ENCODE results near the gene DLST.

DNA sequence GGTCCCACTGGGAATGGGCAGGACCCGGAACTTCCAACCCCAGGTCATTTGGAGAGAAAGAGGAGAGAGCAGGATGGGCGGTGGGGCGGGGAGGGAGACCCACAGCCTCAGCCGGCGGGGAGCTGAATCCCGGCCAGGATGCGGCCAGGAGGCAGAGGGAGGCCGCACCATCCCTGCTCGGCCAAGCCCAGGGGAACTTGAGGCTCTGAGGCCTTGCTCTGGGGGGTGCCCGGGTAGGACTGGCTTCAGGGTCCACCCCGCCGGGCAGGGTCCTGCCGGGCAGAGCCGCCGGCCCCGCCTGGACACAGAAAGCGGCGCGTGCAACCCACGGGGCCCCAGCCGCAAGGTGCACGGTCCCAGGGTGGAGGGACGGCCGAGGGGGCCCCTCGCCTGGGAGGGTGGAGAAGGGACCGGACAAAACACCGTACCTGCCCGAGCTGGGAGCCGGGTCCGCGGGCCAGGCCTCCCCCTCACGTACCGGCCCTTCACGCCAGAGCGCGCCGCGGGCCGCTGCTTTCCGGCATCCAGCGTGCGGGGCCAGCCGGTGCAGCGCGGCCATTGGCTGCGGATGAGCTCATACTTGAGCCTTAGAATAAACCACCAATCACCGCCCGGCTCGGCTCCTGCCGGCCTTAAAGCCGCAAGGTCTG, 41.2 kb downstream of the DLST start, which contains the start of gene RPS6KL1:
- TF ChIP-seq, protein P1, sequence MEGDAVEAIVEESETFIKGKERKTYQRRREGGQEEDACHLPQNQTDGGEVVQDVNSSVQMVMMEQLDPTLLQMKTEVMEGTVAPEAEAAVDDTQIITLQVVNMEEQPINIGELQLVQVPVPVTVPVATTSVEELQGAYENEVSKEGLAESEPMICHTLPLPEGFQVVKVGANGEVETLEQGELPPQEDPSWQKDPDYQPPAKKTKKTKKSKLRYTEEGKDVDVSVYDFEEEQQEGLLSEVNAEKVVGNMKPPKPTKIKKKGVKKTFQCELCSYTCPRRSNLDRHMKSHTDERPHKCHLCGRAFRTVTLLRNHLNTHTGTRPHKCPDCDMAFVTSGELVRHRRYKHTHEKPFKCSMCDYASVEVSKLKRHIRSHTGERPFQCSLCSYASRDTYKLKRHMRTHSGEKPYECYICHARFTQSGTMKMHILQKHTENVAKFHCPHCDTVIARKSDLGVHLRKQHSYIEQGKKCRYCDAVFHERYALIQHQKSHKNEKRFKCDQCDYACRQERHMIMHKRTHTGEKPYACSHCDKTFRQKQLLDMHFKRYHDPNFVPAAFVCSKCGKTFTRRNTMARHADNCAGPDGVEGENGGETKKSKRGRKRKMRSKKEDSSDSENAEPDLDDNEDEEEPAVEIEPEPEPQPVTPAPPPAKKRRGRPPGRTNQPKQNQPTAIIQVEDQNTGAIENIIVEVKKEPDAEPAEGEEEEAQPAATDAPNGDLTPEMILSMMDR (IDR thresholded peaks at IDR 0.05; ENCODE audit: insufficient read depth, low read length): no peak
- TF ChIP-seq, protein P2, sequence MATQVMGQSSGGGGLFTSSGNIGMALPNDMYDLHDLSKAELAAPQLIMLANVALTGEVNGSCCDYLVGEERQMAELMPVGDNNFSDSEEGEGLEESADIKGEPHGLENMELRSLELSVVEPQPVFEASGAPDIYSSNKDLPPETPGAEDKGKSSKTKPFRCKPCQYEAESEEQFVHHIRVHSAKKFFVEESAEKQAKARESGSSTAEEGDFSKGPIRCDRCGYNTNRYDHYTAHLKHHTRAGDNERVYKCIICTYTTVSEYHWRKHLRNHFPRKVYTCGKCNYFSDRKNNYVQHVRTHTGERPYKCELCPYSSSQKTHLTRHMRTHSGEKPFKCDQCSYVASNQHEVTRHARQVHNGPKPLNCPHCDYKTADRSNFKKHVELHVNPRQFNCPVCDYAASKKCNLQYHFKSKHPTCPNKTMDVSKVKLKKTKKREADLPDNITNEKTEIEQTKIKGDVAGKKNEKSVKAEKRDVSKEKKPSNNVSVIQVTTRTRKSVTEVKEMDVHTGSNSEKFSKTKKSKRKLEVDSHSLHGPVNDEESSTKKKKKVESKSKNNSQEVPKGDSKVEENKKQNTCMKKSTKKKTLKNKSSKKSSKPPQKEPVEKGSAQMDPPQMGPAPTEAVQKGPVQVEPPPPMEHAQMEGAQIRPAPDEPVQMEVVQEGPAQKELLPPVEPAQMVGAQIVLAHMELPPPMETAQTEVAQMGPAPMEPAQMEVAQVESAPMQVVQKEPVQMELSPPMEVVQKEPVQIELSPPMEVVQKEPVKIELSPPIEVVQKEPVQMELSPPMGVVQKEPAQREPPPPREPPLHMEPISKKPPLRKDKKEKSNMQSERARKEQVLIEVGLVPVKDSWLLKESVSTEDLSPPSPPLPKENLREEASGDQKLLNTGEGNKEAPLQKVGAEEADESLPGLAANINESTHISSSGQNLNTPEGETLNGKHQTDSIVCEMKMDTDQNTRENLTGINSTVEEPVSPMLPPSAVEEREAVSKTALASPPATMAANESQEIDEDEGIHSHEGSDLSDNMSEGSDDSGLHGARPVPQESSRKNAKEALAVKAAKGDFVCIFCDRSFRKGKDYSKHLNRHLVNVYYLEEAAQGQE (IDR thresholded peaks at IDR 0.05; ENCODE audit: insufficient replicate concordance, low read depth): no peak

All from HL-60 (cell line).